Spinal cord (tissue), 10 donors: ENCODE results near the gene OSER1. TPM values are rescaled to one million over a fixed set of nuclear protein-coding genes. Genes with fewer than 3 reads are reported as not detected.

Source experiments
- DNase-seq, 6 donors: peaks; one replicate each; pipeline versions ENCODE4 v3.0.0 to v3.0.0-alpha.2; 2013 to 2015; ENCODE audit warnings: low spot score in 6 of 6, low read depth in 4 of 6
- H3K27ac ChIP-seq: one replicate; pipeline ENCODE4 v1.5.1; 2013; ENCODE audit warnings: low read depth, low read length, control low read depth
- H3K27me3 ChIP-seq: one replicate; pipeline ENCODE4 v1.6.1; 2013; ENCODE audit warnings: low read length; ENCODE audit not compliant: control insufficient read depth, insufficient read depth
- H3K36me3 ChIP-seq: one replicate; pipeline ENCODE4 v1.6.1; 2013; ENCODE audit warnings: low read length; ENCODE audit not compliant: control insufficient read depth, insufficient read depth
- H3K4me1 ChIP-seq: one replicate; pipeline ENCODE4 v1.6.1; 2013; ENCODE audit warnings: low read length; ENCODE audit not compliant: control insufficient read depth, insufficient read depth
- H3K4me3 ChIP-seq: one replicate; pipeline ENCODE4 v1.5.1; 2013; ENCODE audit warnings: low read depth, low read length, control low read depth
- H3K9me3 ChIP-seq: one replicate; pipeline ENCODE4 v1.6.1; 2013; ENCODE audit warnings: low read length; ENCODE audit not compliant: control insufficient read depth, insufficient read depth
- WGBS: methylation state at CpG from one replicate; pipeline ENCODE4 v1.1.5; 2013; ENCODE audit warnings: missing lambda C conversion rate; ENCODE audit not compliant: insufficient coverage; 5-methylcytosine and 5-hydroxymethylcytosine counted together
- long read RNA-seq, 4 donors: transcript quantifications; one replicate each; lab custom pipeline, GENCODE V29; 2026
- polyA plus RNA-seq, 2 donors: library from polyadenylated mRNA; unstranded; fragments of 120-200 nt; gene quantifications; one replicate each; pipeline ENCODE4 v1.2.1, GENCODE V29; 2013; ENCODE audit not compliant: insufficient read length in 2 of 2
- total RNA-seq, 2 donors: library from RNA; depleted of rRNA in 1 of 2; stranded (reverse); fragments of 120-200 nt in 1 of 2; fragments of >200 nt in 1 of 2; gene quantifications; one replicate each; pipeline versions ENCODE4 v1.2.3 to v1.2.4, GENCODE V29; 2013 to 2014
- donor health status: healthy.

OSER1 gene
- total RNA-seq (10 to 100 TPM; 35.2 to 38.1 TPM), polyA plus RNA-seq (10 to 100 TPM; 31.4 to 34.1 TPM)
- long read RNA-seq, donor 1, transcript OSER1-201 (4 exons, 1,572 nt) = major isoform, 20 of 20 reads
- long read RNA-seq, donor 1, partial matches to known transcripts = 0 of 20 reads
- long read RNA-seq, donor 1, other reads (novel, unspliced or antisense) = 0 of 20 reads
- long read RNA-seq, donor 2, transcript OSER1-201 (4 exons, 1,572 nt) = major isoform, 8 of 14 reads
- long read RNA-seq, donor 2, partial matches to known transcripts = 6 of 14 reads
- long read RNA-seq, donor 2, other reads (novel, unspliced or antisense) = 0 of 14 reads
- long read RNA-seq, donor 3, transcript OSER1-201 (4 exons, 1,572 nt) = major isoform, 11 of 11 reads
- long read RNA-seq, donor 3, partial matches to known transcripts = 0 of 11 reads
- long read RNA-seq, donor 3, other reads (novel, unspliced or antisense) = 0 of 11 reads
- long read RNA-seq, donor 4, transcript OSER1-201 (4 exons, 1,572 nt) = major isoform, 19 of 24 reads
- long read RNA-seq, donor 4, partial matches to known transcripts = 5 of 24 reads
- long read RNA-seq, donor 4, other reads (novel, unspliced or antisense) = 0 of 24 reads

GRCh38 chr20:44210406-44211176, at the start of gene OSER1:
OSER1 (minus strand) TSS chr20:44210771; CDS start chr20:44206957, 3,814 bp downstream.
- H3K4me1 ChIP-seq = peaks cover 10% of the 10 kb centered on the region
- peak within 1 kb of the TSS; percentile 93 for H3K4me3 ChIP-seq
- peak; percentile 90 to 99 (median 96) for DNase-seq
- H3K9me3 ChIP-seq = no peaks in the 10 kb centered on the region
- H3K27me3 ChIP-seq = no peaks in the 10 kb centered on the region
- peak within 1 kb of the TSS; percentile 95 for H3K27ac ChIP-seq
- peaks cover 2% of the 10 kb centered on the region for H3K36me3 ChIP-seq
- WGBS = under 1% methylated on average over 79 of the region's 79 CpGs

DNA sequence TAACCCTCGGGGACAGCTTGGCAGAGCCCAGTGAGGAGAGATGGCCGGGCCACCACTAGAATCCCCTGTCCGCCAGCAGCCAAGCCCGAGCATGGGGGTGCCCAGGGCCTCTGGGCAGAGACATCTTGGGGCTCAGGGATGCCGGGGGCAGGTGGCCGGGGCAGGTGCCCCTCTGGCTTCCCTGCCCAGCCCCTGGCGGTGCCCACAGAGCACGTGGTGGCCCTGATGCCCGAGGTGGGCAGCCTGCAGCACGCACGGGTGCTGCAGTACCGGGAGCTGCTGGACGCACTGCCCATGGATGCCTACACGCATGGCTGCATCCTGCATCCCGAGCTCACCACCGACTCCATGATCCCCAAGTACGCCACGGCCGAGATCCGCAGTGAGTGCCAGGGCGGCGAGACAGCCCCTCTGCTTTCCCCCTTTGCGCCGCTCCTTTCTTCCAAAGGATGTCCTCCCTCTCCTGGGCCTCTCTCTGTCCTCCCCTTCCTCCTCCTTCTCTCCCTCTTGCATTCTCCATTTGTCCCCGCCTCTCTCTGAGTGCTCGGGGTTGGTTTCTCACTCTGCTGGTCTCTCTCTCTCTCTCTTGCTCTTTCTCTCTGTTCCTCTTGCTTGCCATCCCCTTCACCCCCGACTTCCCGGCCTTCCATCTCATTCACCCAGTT, 47.8 kb upstream of the OSER1 start:
- Histone ChIP-seq H3K27ac (no peak overlapping the region), H3K36me3 (peaks cover 39% of the 10 kb centered on the region), H3K4me1 (no peaks in the 10 kb centered on the region), H3K9me3 (no peaks in the 10 kb centered on the region), H3K27me3 (no peaks in the 10 kb centered on the region), H3K4me3 (no peak overlapping the region)
- 84% methylated on average over 28 of the region's 28 CpGs for whole genome bisulfite sequencing
- no peak for DNase-seq

- peaks cover 32% of the 10 kb centered on the region for H3K36me3 ChIP-seq
- WGBS = 89% methylated on average over 21 of the region's 21 CpGs
- H3K4me3 ChIP-seq = no peak overlapping the region
- no peaks in the 10 kb centered on the region for H3K27me3 ChIP-seq
- no peak overlapping the region for H3K27ac ChIP-seq
- H3K9me3 ChIP-seq = no peaks in the 10 kb centered on the region
- no peak for DNase-seq
- H3K4me1 ChIP-seq = no peaks in the 10 kb centered on the region
Measured at GRCh38 chr20:44256961-44257360, 46.4 kb upstream of the OSER1 start.

DNA sequence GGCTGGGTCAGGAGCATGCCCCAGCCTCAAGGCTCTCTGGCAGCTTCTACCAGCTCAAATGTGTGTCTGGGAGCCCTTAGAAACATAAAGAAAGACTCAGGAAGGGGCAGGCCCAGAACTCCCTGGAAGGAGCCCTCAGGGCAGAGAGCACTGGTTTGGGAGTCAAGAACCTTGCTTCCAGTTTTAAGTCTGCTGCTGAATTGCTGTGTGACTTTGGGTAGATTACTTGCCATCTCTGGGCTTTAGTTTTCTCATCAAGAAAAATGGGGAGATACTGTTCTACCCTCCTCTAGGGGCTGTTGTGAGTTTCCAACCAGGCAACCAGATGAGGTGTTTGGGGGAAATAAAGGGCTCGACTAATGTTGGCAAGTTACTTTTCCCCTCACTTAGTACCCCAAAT, 45.4 kb upstream of the OSER1 start:
- no peaks in the 10 kb centered on the region for H3K9me3 ChIP-seq

GRCh38 chr20:44254073-44254472, 43.5 kb upstream of the OSER1 start:
- WGBS = 98% methylated on average over 5 of the region's 8 CpGs
- Histone ChIP-seq H3K27ac (no peak overlapping the region), H3K4me1 (peaks cover 5% of the 10 kb centered on the region), H3K9me3 (no peaks in the 10 kb centered on the region), H3K27me3 (no peaks in the 10 kb centered on the region), H3K4me3 (no peak overlapping the region), H3K36me3 (peaks cover 28% of the 10 kb centered on the region)
- no peak for DNase-seq

More for the DNA sequence above, 45.4 kb upstream of the OSER1 start:
- Histone ChIP-seq H3K27me3 (no peaks in the 10 kb centered on the region), H3K36me3 (peaks cover 37% of the 10 kb centered on the region), H3K4me3 (no peak overlapping the region), H3K4me1 (peaks cover 5% of the 10 kb centered on the region), H3K27ac (no peak overlapping the region)
- no CpG with 5 or more reads among the region's 1 CpG for WGBS
- DNase-seq = no peak

- Histone ChIP-seq H3K27me3 (no peaks in the 10 kb centered on the region), H3K27ac (no peak overlapping the region), H3K36me3 (peaks cover 23% of the 10 kb centered on the region), H3K9me3 (no peaks in the 10 kb centered on the region), H3K4me3 (no peak overlapping the region), H3K4me1 (peaks cover 5% of the 10 kb centered on the region)
- 61% methylated on average over 3 of the region's 3 CpGs for WGBS
- DNase-seq = no peak
Measured at GRCh38 chr20:44253528-44253927, 43.0 kb upstream of the OSER1 start.

DNA sequence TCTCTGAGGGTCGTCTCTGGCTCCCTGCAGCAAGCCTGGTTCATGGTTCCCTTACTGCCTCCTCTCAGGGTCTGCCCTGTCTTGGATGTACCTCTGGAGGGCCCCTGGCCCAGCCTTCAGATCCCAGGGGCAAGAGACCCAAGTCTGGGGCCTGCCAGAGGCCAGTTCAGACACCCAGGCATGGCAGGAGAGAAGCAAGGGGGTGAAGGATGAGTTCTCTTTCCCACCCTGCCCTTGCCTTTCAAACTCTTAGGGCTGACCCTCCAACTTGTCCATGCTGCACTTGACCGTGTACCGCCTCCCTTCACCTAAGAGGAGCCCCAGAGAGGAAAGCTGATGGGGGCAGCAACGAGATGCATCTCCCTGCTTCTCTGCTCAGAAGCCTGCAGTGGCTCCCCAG, 40.7 kb upstream of the OSER1 start:
- Histone ChIP-seq H3K36me3 (peaks cover 5% of the 10 kb centered on the region), H3K4me3 (no peak overlapping the region), H3K27me3 (no peaks in the 10 kb centered on the region), H3K4me1 (peaks cover 19% of the 10 kb centered on the region), H3K27ac (no peak overlapping the region), H3K9me3 (no peaks in the 10 kb centered on the region)
- WGBS = 43% methylated on average over 4 of the region's 4 CpGs
- no peak for DNase-seq

DNA sequence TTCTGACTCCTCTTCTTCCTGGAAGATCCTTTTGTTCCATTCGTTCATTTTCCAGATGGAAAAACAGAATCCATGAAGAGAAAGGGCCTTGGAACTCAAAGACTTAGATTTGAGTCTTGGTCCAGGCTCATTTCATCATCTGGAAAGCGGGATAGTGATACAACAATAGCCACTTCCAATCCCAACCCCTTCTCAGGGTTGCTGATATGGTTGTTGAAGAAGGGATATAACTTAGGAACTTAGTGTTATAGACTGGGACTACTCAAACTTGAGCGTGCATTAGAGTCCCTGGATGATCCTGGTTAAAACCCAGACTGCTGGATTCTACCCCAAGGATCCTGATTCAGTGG, 37.8 kb upstream of the OSER1 start:
- H3K27me3 ChIP-seq = no peaks in the 10 kb centered on the region
- no peak overlapping the region for H3K27ac ChIP-seq
- H3K36me3 ChIP-seq = peaks cover 5% of the 10 kb centered on the region
- DNase-seq = no peak
- peaks cover 19% of the 10 kb centered on the region for H3K4me1 ChIP-seq
- no peaks in the 10 kb centered on the region for H3K9me3 ChIP-seq
- 22% methylated on average over 2 of the region's 3 CpGs for WGBS
- peak overlapping the region; percentile 62 for H3K4me3 ChIP-seq
